HL-60 (cell line): ENCODE measurements around the gene SPX.

ENCODE experiments used
- POLR2AphosphoS5 ChIP-seq: IDR thresholded peaks from 2 replicates; pipeline ENCODE4 v1.6.1; 2012; ENCODE audit warnings: low read depth
- SPI1 ChIP-seq: IDR thresholded peaks from 2 replicates; pipeline ENCODE4 v1.6.1; 2012; ENCODE audit warnings: low read depth, mild to moderate bottlenecking, borderline replicate concordance
- TF ChIP-seq, protein P1 (sequence below): IDR thresholded peaks from one replicate; pipeline ENCODE4 v1.5.1; 2011; ENCODE audit warnings: low read length, control low read depth, inconsistent platforms; ENCODE audit not compliant: insufficient read depth
- TF ChIP-seq, protein P2 (sequence below): IDR thresholded peaks from 2 replicates; pipeline ENCODE4 v1.6.1; 2012; ENCODE audit warnings: low read depth; ENCODE audit not compliant: insufficient replicate concordance

DNA sequence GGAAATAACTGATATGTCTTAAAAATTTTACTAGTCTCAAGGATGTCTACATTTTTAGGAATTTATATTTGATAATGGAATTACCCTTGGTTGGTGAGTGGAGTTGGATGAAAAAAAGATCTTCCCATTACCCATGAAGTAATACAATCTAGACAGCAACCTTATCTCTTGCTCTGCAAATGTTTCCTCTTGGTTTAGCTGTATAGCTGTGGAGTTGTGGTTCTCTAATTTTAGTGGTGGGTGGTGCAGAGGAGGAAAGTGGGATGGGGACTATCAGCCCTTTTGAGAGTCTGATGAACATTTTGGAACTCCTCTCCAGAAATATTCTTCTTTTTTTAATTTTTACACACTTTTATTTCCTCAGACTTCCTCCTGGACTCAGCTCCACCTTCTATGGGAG lies 17.1 kb downstream of the SPX start:
- TF ChIP-seq, protein P1, sequence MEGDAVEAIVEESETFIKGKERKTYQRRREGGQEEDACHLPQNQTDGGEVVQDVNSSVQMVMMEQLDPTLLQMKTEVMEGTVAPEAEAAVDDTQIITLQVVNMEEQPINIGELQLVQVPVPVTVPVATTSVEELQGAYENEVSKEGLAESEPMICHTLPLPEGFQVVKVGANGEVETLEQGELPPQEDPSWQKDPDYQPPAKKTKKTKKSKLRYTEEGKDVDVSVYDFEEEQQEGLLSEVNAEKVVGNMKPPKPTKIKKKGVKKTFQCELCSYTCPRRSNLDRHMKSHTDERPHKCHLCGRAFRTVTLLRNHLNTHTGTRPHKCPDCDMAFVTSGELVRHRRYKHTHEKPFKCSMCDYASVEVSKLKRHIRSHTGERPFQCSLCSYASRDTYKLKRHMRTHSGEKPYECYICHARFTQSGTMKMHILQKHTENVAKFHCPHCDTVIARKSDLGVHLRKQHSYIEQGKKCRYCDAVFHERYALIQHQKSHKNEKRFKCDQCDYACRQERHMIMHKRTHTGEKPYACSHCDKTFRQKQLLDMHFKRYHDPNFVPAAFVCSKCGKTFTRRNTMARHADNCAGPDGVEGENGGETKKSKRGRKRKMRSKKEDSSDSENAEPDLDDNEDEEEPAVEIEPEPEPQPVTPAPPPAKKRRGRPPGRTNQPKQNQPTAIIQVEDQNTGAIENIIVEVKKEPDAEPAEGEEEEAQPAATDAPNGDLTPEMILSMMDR, result no peak
- TF ChIP-seq, protein P2, sequence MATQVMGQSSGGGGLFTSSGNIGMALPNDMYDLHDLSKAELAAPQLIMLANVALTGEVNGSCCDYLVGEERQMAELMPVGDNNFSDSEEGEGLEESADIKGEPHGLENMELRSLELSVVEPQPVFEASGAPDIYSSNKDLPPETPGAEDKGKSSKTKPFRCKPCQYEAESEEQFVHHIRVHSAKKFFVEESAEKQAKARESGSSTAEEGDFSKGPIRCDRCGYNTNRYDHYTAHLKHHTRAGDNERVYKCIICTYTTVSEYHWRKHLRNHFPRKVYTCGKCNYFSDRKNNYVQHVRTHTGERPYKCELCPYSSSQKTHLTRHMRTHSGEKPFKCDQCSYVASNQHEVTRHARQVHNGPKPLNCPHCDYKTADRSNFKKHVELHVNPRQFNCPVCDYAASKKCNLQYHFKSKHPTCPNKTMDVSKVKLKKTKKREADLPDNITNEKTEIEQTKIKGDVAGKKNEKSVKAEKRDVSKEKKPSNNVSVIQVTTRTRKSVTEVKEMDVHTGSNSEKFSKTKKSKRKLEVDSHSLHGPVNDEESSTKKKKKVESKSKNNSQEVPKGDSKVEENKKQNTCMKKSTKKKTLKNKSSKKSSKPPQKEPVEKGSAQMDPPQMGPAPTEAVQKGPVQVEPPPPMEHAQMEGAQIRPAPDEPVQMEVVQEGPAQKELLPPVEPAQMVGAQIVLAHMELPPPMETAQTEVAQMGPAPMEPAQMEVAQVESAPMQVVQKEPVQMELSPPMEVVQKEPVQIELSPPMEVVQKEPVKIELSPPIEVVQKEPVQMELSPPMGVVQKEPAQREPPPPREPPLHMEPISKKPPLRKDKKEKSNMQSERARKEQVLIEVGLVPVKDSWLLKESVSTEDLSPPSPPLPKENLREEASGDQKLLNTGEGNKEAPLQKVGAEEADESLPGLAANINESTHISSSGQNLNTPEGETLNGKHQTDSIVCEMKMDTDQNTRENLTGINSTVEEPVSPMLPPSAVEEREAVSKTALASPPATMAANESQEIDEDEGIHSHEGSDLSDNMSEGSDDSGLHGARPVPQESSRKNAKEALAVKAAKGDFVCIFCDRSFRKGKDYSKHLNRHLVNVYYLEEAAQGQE, result no peak
- TF ChIP-seq SPI1, result no peak
- TF ChIP-seq POLR2AphosphoS5, result no peak
